Measurements from ENCODE around the gene CYP27C1. TPM values are rescaled to one million over a fixed set of nuclear protein-coding genes. Genes with fewer than 3 reads are reported as not detected.

CYP27C1 gene
- total RNA-seq, 4 donors from 2014 or later: 0.12 to 0.52 (median 0.28) TPM

DNA sequence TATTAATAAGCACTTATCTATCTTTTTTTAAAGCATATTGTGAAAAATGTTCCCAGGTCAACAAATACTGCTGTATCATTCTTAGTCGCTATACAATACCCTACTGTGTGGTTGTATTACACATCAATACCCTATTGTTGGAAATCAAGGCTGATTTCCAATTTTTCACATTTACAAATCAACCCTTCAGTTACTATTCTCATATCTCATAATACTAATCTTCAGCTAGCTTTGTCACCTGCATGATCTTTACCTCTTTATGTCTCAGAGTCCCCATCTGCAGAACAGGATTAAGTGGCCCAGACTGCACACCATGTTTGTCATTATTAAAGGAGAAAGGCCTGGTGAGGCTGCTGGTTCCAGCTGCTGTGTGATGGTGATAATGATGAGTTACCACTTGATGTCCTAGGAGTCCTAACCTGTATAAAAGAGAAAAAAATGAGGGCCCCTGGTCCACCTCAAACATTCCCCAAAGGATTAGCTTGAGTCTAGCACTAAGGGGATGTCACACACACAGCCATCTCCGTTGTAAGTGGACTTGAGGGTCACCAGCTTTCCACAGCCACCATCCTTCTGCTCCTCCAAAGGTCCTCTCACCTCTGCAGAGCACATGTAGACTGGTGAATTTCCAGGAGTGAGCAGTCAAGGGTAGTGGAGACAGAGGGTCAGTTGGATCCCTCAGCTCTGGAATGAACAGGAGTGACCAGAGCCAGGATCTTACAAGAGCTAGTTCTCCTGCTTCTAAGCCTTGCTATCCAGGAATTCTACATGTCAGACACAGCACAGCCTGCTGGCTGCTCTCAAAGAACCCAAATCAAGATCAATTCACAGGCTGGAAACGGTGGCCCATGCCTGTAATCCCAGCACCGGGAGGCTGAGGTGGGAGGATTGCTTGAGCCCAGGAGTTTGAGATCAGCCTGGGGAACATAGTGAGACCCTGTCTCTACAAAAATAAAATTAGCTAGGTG is 77.2 kb downstream of the CYP27C1 start:
- TF ChIP-seq, protein P1, sequence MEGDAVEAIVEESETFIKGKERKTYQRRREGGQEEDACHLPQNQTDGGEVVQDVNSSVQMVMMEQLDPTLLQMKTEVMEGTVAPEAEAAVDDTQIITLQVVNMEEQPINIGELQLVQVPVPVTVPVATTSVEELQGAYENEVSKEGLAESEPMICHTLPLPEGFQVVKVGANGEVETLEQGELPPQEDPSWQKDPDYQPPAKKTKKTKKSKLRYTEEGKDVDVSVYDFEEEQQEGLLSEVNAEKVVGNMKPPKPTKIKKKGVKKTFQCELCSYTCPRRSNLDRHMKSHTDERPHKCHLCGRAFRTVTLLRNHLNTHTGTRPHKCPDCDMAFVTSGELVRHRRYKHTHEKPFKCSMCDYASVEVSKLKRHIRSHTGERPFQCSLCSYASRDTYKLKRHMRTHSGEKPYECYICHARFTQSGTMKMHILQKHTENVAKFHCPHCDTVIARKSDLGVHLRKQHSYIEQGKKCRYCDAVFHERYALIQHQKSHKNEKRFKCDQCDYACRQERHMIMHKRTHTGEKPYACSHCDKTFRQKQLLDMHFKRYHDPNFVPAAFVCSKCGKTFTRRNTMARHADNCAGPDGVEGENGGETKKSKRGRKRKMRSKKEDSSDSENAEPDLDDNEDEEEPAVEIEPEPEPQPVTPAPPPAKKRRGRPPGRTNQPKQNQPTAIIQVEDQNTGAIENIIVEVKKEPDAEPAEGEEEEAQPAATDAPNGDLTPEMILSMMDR (IDR thresholded peaks at IDR 0.05): no peak
- no peak for TF ChIP-seq POLR2AphosphoS5 (IDR thresholded peaks at IDR 0.05)
- no peak for TF ChIP-seq POLR2A (IDR thresholded peaks at IDR 0.05)
- no peak for TF ChIP-seq EP300 (IDR thresholded peaks at IDR 0.05)
- Histone ChIP-seq H3K4me3 (no peak overlapping the region), H3K4me1 (peaks cover 0 to 39% (median 22%) of the 10 kb centered on the region in 3 donors), H3K27ac (peak overlapping the region in 3 of 4 donors; percentile 14 to 64 (median 58)), H3K36me3 (no peaks in the 10 kb centered on the region), H3K9me3 (no peaks in the 10 kb centered on the region), H3K27me3 (no peaks in the 10 kb centered on the region)
- ATAC-seq: peak; percentile 29
- 59 to 89% methylated on average over 3 of the region's 4 CpGs for WGBS, 2 donors (ENCODE audit: low coverage in 1 of 2)

DNA sequence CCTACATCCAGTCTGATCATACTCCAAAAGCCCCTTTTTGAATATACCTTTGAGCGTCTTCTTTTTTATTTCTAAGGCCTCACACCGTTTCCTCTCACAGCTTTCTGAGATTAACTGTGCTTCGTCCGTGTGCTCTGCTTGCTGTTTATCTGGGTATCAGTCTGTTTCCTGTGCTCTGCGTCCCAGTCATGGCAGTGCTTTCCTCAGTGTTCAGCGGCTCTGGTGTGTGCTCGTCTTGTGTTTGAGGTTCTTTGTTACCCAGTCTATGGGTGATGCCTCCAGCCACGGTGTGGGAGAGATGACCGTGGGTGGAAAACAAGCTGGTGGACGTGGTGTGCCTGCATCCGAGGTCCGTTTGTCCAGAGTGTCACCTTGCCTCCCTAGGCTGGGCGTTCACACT is 79.6 kb downstream of the CYP27C1 start:
- no peak overlapping the region for H3K27ac ChIP-seq
- no peak overlapping the region for H3K4me3 ChIP-seq
- 40 to 80% methylated on average over 2 to 12 of the region's 13 CpGs for WGBS, 2 donors (ENCODE audit: low coverage in 1 of 2)
- TF ChIP-seq EP300 (IDR thresholded peaks at IDR 0.05): no peak
- no peak for TF ChIP-seq POLR2AphosphoS5 (IDR thresholded peaks at IDR 0.05)
- TF ChIP-seq, protein P1 (IDR thresholded peaks at IDR 0.05): no peak
- TF ChIP-seq POLR2A (IDR thresholded peaks at IDR 0.05): no peak
- no peaks in the 10 kb centered on the region for H3K36me3 ChIP-seq
- ATAC-seq: no peak
- H3K27me3 ChIP-seq: no peaks in the 10 kb centered on the region
- H3K9me3 ChIP-seq: no peaks in the 10 kb centered on the region
- peaks cover 0 to 29% (median 17%) of the 10 kb centered on the region in 3 donors for H3K4me1 ChIP-seq

DNA sequence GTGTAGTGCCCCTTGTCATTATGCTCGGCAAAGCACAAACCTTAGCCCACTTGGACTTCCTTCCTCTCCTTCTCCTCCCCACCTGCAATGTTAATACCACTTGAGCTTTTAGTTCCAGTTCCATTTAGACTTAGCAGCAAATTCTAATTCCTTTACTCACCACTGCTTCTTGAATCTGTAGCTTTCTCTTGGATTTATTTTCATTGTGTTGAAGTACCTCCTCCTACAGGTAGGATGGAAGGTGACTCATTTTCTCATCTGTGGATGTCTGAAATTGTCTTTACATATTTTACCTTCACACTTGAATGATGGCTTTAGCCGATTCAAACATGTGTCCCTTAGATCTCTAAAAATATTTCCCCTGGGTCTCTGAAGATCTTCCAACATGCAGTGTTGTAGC is 80.3 kb downstream of the CYP27C1 start:
- Histone ChIP-seq H3K4me3 (no peak overlapping the region), H3K27ac (no peak overlapping the region), H3K36me3 (no peaks in the 10 kb centered on the region), H3K9me3 (no peaks in the 10 kb centered on the region), H3K27me3 (no peaks in the 10 kb centered on the region), H3K4me1 (peaks cover 0 to 22% (median 10%) of the 10 kb centered on the region in 3 donors)
- TF ChIP-seq, protein P1 (IDR thresholded peaks at IDR 0.05): no peak
- TF ChIP-seq POLR2AphosphoS5 (IDR thresholded peaks at IDR 0.05) (no peak), POLR2A (IDR thresholded peaks at IDR 0.05) (no peak), EP300 (IDR thresholded peaks at IDR 0.05) (no peak)
- ATAC-seq: no peak
- 59 to 67% methylated on average over 2 of the region's 2 CpGs for WGBS, 2 donors (ENCODE audit: low coverage in 1 of 2)

DNA sequence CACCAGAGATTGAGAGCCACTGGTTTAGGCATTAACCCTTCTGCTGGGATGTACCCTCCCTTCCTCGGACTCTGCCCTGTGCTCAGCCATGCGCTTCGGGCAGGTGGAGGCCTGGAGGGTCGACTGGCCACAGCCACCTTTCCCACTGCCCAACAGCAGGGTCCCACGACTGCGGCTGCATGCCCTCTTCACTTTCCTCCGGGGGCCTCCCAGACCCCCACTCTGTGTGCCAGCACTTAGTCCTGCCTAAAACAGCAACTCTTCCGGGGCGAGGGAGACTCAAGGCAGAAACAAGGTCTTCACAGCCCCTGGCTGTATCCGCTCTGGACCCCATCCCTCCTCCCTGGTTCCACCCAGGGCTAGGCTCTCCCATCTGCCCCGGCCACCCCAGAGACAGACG is 81.8 kb downstream of the CYP27C1 start:
- no peak for TF ChIP-seq POLR2AphosphoS5 (IDR thresholded peaks at IDR 0.05)
- TF ChIP-seq POLR2A (IDR thresholded peaks at IDR 0.05): no peak
- TF ChIP-seq EP300 (IDR thresholded peaks at IDR 0.05): no peak
- TF ChIP-seq, protein P1 (IDR thresholded peaks at IDR 0.05): no peak
- H3K27me3 ChIP-seq: no peaks in the 10 kb centered on the region
- ATAC-seq: no peak
- H3K27ac ChIP-seq: no peak overlapping the region
- no peaks in the 10 kb centered on the region for H3K9me3 ChIP-seq
- 83 to 100% methylated on average over 2 to 3 of the region's 12 CpGs for whole genome bisulfite sequencing, 2 donors (ENCODE audit: low coverage in 1 of 2)
- H3K36me3 ChIP-seq: no peaks in the 10 kb centered on the region
- H3K4me3 ChIP-seq: no peak overlapping the region
- H3K4me1 ChIP-seq: peaks cover 0 to 7% (median 0%) of the 10 kb centered on the region in 3 donors
